GM12892 (cell line): ENCODE results near the gene RNF44.

Source experiments
- DNase-seq: peaks from one replicate; pipeline ENCODE4 v3.0.0; 2011; ENCODE audit not compliant: insufficient read length
- FAIRE-seq: peaks from 2 replicates; lab custom pipeline; 2011; peaks lifted over from hg19 to GRCh38; lab: Jason Lieb, UNC
- POLR2A ChIP-seq: IDR thresholded peaks from 2 replicates; pipeline ENCODE4 v1.6.1; 2011; ENCODE audit warnings: low read depth, low read length, control low read depth
- POLR2AphosphoS5 ChIP-seq: IDR thresholded peaks from 2 replicates; pipeline ENCODE4 v1.6.1; 2011; ENCODE audit warnings: low read depth, low read length, control low read depth
- TAF1 ChIP-seq: IDR thresholded peaks from 2 replicates; pipeline ENCODE4 v1.6.1; 2011; ENCODE audit warnings: low read depth, mild to moderate bottlenecking, control low read depth, low read length, borderline replicate concordance

RNF44 gene

DNA sequence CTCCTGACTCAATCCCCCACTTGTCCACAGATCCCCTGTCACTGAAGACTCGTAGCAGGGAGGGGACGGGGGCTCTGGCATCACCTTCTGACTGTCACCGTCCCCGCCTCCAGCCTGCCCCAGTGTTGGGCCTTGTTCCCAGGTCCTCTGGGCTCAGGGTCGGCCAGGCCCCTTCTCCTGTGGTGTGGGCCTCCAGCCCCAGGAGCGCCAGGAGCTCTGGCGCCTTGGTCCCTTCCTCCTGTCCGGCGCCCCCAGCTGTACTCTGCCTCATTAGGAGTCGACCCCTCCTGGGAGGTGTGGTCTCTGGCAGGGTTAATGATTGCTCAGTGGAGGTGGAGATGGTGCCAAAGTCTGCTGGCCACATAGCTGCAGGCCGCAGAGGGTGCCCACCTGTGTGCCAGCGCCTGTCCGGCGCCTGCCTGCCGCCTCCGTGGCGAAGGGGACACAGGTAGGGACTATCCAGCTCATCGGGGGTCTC lies 11.8 kb upstream of the RNF44 start, which contains the start of gene CDHR2:
Gene CDHR2, plus strand, starts transcription at position 376 of the 478 bp plus-strand sequence. CDS start 16,011 bp downstream, outside the sequence.
- DNase-seq, result no peak
- TF ChIP-seq TAF1 (no peak), POLR2AphosphoS5 (no peak), POLR2A (no peak)
- no peak for FAIRE-seq

DNA sequence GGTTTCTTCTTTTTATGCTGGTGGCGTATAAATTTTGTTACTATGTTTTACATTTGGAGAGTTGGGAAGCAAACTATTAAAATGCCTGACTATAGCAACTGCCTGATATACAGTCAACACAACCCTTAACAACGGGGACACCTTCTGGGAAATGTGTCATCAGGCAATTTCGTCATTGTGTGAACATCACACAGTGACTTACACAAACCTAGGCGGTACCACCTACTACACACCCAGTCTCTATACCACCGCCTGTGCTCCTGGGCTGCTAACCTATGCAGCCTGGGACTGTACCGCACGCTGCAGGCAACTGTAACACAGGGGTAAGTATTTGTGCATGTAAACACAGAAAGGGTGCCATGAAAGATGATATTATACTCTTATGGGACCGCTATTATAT lies 10.6 kb upstream of the RNF44 start:
- no peak for FAIRE-seq
- no peak for DNase-seq
- no peak for TF ChIP-seq TAF1
- TF ChIP-seq POLR2AphosphoS5, result no peak
- no peak for TF ChIP-seq POLR2A

DNA sequence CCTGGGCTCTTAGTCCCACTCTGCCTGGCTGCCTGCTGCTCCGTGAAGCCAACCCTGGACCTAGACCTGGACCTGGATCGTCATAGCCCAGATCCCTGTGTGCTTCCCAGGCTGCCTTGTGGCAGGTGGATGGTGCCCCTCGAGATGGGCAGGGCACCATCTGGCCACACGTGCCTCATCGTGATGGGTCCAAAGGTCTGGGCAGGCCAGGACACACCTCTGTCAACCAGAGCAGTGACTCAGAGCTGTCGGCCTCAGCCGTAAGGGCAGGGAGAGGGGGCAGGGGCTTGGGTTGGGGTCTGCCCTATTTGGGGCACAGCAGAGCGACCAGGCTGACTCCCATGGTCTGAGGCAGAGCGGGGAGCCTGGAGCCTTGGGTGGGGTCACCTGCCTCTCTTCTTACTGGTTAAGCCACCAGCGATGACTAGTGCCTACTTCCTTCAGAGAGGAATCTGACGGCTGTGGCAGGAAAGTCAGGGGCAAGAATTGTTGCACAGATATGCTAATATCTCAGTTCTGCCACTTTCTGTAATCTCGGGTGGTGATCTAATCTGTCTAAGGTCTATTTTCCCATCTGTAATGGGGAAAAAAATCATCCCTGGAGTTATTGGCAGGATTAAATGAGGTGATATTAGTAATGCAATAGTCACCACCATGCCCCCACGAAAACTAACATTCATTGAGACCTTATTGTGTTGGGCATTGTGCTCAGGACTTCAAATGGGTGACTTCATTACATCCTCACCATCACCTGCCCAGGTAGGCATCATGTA lies 8.7 kb upstream of the RNF44 start:
- DNase-seq (no peak), FAIRE-seq (no peak)
- TF ChIP-seq POLR2A (no peak), TAF1 (no peak), POLR2AphosphoS5 (no peak)

DNA sequence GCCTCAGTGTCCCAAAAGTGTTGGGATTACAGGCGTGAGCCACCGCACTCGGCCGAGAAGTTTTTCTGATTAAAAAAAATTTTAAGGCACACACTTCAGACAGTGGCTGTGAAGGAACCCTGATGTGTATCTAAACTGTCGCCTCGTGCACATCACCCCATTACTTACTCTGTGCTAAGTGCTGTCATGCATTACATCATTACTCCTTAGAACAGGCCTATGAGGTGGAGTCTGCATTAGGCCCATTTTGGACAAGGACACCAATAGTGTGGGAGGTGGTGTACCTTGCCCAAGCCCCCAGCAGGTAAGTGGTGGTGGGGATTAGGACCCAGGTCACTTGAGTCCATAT lies 8.2 kb upstream of the RNF44 start:
- TF ChIP-seq TAF1 (no peak), POLR2A (no peak), POLR2AphosphoS5 (no peak)
- DNase-seq (no peak), FAIRE-seq (no peak)

DNA sequence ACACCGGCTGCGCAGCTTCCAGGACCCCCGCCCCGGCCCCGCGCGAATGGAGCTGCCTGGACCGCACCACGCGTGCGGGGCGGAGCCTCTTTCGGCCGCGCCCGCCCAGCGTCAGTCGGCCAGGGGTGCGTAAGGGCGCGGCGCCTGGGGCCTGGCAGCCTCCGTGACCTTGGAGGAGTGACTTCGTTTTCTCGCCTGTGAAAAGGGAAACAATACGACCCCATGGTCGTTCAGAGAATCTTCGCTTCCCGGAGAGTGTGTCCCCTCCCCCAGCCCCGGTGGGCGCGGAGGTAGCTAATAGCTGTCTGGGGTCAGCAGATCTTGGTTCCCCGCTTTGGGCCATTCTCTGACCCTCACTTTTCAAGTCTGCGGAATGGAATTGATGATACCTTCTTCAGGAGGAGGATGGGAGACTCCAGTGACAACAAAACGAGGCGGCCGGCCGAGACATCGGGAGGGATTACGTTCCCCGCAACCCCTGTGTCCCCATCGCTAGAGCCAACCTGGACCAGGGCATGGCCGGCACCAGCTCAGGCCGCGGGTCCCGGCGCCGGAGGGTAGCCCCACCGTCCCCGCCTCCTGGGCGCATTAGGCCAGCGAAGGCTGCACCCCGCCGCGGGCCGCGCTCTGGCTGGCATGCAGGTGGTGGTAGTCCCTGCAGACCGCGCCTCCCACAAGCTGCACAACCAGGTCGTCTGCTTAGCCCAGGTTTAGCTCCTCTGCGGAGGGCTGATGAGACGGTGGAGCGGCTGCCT lies 6.4 kb upstream of the RNF44 start:
- 0 out of 2 replicates have a peak, but pooled peaks have one; percentile 32 for TF ChIP-seq POLR2AphosphoS5
- no peak for TF ChIP-seq TAF1
- TF ChIP-seq POLR2A, result peak; percentile 65; the same call in 1 of the 2 replicates
- FAIRE-seq, result peak; percentile 46
- no peak for DNase-seq

DNA sequence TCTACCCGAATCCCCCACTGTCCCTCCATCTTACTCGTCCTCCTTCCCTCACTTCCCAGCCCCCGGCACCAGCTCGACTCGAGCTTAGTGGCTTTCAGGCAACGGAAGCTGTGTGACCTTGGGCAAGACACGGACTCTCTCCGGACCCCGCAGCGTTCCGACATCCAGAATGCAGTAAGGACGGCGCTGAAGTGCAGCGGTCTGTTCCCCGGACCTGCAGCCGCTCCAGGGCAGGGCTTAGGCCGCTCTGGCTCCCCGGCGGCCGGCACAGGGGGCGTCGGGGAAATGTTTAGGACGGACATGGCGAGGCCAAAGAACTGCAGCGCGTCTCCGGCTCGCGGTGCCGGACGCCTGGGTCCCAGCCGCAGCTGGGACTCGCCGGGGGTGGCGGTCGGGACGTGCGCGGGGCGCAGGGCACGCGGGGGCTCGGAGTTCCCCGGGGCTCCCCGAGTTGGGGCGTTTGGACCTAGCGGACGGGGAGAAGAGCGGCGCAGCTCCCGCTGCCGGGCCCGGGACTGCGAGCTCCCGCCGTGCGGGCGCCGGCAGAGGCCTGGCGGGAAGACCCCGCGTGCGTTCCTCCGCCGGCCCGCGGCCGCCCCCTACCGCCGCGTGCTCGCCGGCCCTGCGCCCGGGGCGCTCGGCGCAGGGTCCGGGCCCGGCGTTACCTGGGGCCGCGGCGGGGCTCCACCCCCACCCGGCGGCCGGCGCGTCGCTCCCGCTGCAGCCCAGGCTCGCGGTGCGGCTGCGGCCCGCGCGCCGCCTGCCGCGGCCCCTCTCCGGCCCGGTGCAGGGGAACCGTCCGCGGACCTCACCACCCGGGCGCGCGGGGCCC lies 5.6 kb upstream of the RNF44 start:
- FAIRE-seq (no peak), DNase-seq (no peak)
- TF ChIP-seq TAF1 (no peak), POLR2A (no peak), POLR2AphosphoS5 (no peak)

DNA sequence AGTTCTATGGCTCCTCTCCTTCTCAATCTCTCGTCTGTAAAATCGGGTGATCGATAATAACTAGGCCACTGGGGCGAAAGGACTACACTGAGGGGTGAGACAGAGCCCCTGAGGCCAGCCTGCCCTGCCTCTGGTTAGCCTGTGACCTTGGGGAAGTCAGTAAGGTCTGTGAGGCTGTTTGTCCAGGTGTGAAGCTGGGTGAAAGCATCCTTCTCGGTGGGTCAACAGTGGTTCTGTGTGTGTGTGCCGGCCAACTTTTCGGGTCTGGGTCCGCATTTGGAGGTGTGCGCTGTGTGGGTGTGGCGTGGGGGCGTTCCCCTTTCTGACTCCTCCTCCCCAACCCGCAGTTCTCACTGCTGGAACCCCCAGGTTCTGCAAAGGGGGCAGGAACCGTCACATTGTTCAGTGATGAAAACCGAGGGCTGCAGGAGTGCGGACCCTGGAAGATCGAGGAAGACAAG lies 5.0 kb upstream of the RNF44 start:
- FAIRE-seq (peak; percentile 53), DNase-seq (no peak)
- TF ChIP-seq POLR2AphosphoS5 (no peak), TAF1 (no peak; the same call in 1 of the 2 replicates), POLR2A (no peak)

DNA sequence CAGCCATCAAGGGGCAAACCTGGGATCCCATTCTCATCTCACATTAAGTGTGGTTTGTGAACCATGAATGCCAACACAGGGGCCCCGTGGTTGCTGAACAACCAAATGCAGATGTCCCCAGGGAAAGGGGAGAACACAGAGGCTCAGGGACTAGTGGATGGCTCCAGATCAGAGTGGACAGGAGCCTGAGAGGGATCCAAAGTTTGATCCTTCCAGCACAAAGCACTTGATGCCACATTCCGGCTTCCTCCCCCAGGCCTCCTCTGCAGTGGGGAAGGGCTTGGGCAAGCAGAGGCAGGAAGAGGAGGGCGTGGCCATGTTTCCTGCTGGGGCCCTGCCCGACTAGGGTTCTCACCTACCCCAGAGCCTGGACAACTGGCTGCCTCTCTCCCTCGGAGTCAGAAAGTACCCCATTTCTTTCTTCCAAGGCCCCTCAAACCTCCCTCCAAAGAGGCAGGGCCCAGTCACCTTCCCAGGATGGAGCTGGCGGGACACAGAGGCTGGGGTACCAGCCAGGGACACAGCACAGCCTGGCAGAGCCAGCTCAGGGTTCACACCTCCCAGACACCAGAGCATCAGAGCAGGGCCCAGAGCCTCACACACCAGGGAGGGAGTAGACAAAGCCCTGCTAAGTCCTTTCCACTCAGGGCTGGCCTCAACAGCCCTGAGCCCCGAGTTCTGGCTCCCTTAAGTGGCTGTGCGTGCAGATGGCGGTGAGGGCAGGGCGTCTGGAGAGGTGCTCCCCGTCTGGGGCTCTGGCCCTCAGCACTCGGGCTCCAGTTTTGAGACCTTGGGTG lies 4.3 kb upstream of the RNF44 start:
- DNase-seq, result no peak
- no peak for TF ChIP-seq TAF1
- no peak for TF ChIP-seq POLR2A
- TF ChIP-seq POLR2AphosphoS5, result no peak
- FAIRE-seq, result no peak

DNA sequence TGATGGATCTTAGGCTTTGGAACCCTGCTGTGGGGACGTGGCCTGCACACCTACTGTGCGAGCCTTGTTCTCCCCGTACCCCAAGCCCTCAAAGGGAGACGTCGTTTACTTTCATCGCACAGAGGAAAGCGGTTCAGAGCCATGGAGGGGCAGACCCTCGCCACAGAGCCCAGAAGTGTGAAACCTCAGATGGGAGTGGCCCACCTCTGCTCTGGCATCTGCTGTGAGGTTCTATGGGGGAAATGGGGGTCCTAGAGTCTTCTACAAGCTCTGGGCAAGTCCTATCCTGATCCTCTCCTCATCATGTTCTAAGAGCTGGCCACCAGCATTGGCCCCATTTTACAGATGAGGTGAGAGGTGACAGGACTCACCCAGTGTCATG lies 3.7 kb upstream of the RNF44 start:
- no peak for TF ChIP-seq POLR2A
- FAIRE-seq, result no peak
- no peak for DNase-seq

DNA sequence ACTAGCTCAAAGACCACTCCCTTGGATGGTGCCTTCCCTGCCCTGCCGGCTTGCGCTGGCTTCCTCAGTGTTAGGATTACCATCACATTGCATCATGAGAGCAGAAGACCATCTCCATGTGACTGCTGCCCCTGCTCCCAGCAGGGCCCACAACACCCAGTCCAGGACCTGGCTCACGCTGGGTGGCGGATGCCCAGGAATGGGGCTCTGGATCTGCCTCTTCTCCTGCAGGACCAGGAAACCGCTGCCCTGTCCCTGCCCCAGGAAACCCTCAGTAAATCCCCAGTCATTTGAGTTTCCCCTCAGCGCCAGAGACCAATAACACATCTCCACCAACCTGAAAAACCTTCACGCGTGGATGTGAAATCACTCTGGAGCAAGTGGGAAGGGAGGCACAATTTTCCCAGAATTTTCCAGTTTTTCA lies 3.3 kb upstream of the RNF44 start:
- FAIRE-seq (no peak), DNase-seq (no peak)
- TF ChIP-seq POLR2AphosphoS5, result no peak
- TF ChIP-seq TAF1, result no peak
- TF ChIP-seq POLR2A, result no peak

DNA sequence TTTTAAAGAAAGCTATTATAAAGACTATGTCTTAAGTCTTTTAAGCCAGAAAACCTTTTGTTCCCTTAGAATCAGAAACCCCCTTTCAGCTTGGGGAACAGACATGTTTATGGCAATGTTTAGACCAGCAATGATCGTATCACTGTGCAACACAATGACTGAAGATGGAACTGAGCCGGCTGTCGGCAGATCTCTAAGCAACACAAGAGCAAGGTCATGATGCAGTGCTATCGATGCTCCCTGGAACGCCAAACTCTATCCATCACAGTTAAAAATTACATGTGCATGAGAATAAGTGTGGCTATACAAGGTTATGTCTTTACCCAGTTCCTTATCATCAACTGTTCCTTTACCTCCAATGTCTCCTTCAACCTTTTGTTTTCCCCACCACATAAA lies 1.8 kb upstream of the RNF44 start:
- FAIRE-seq (no peak), DNase-seq (no peak)
- TF ChIP-seq POLR2A (no peak), POLR2AphosphoS5 (no peak), TAF1 (no peak)
